HuH-7 (cell line): ENCODE results near the gene LPP.

Source experiments
- DNase-seq: peaks from one replicate; pipeline ENCODE4 v3.0.0; 2011; ENCODE audit warnings: low spot score

Gene LPP

GRCh38 chr3:188299068-188299467, 145.1 kb downstream of the LPP start:
- no peak for DNase-seq

GRCh38 chr3:188299708-188300107, 145.8 kb downstream of the LPP start:
- DNase-seq = no peak

GRCh38 chr3:188301147-188301546, 147.2 kb downstream of the LPP start:
- DNase-seq = no peak

- DNase-seq = no peak
Observed at GRCh38 chr3:188303286-188303799, 149.4 kb downstream of the LPP start.

GRCh38 chr3:188303823-188304222, 149.9 kb downstream of the LPP start:
- DNase-seq = no peak

- DNase-seq = no peak
Observed at GRCh38 chr3:188304501-188304900, 150.5 kb downstream of the LPP start.

GRCh38 chr3:188305220-188305619, 151.3 kb downstream of the LPP start:
- no peak for DNase-seq

- DNase-seq = no peak
Observed at GRCh38 chr3:188306435-188307005, 152.6 kb downstream of the LPP start.

- no peak for DNase-seq
Observed at GRCh38 chr3:188309437-188310269, 155.7 kb downstream of the LPP start.

GRCh38 chr3:188310270-188310710, 156.3 kb downstream of the LPP start:
- no peak for DNase-seq

- DNase-seq = no peak
Observed at GRCh38 chr3:188315553-188315952, 161.6 kb downstream of the LPP start.

GRCh38 chr3:188316021-188316722, 162.2 kb downstream of the LPP start:
- no peak for DNase-seq

- DNase-seq = no peak
Observed at GRCh38 chr3:188316723-188317070, 162.7 kb downstream of the LPP start.

GRCh38 chr3:188319569-188319968, 165.6 kb downstream of the LPP start:
- DNase-seq = no peak

- no peak for DNase-seq
Observed at GRCh38 chr3:188320757-188321156, 166.8 kb downstream of the LPP start.

GRCh38 chr3:188321258-188321657, 167.3 kb downstream of the LPP start:
- no peak for DNase-seq

- no peak for DNase-seq
Observed at GRCh38 chr3:188322135-188322887, 168.4 kb downstream of the LPP start.

GRCh38 chr3:188323067-188323842, 169.3 kb downstream of the LPP start:
- DNase-seq = no peak

GRCh38 chr3:188326111-188326510, 172.2 kb downstream of the LPP start:
- DNase-seq = no peak

- no peak for DNase-seq
Observed at GRCh38 chr3:188326968-188327367, 173.0 kb downstream of the LPP start.

- no peak for DNase-seq
Observed at GRCh38 chr3:188327433-188327832, 173.5 kb downstream of the LPP start.
